Ecto neural progenitor cell (in vitro differentiated cells): ENCODE measurements around the gene ROBO2.

Source experiments
- DNase-seq: peaks from one replicate; pipeline ENCODE4 v3.0.0-alpha.2; 2018; ENCODE audit warnings: low spot score

The ROBO2 gene

GRCh38 chr3:77052051-77052501 lies 12.2 kb downstream of the ROBO2 start:
- no peak for DNase-seq

GRCh38 chr3:77052733-77053670 lies 13.1 kb downstream of the ROBO2 start:
- no peak for DNase-seq

- DNase-seq: no peak
Observed at GRCh38 chr3:77053795-77054194, 13.9 kb downstream of the ROBO2 start.

DNA sequence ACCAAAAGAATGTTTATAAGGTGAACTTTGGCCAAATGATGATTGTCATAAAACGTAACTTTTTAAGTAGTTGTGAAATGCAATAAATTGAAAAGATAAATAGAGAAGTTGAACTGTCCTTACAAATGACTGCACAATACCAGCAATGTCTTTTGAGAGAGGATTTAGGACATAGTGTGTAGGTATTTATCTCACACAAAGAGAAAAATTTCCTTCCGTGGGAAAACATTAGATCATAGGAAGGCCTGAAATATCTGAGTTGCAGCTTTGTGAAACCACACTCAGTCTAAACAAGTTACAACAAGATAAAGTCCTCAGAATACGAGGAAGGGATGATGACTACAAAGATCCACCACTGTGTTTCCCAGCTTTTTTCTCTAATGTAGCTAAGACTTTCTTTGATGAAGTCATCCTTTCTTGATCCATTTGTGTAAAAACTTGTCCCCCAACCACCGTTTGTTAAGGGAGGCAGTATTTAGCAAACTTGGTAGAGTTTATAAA lies 16.0 kb downstream of the ROBO2 start:
- DNase-seq: no peak

- DNase-seq: no peak
Observed at GRCh38 chr3:77059354-77059753, 19.5 kb downstream of the ROBO2 start.

GRCh38 chr3:77063423-77063822 lies 23.5 kb downstream of the ROBO2 start:
- no peak for DNase-seq

- no peak for DNase-seq
Observed at GRCh38 chr3:77065750-77066149, 25.9 kb downstream of the ROBO2 start.

DNA sequence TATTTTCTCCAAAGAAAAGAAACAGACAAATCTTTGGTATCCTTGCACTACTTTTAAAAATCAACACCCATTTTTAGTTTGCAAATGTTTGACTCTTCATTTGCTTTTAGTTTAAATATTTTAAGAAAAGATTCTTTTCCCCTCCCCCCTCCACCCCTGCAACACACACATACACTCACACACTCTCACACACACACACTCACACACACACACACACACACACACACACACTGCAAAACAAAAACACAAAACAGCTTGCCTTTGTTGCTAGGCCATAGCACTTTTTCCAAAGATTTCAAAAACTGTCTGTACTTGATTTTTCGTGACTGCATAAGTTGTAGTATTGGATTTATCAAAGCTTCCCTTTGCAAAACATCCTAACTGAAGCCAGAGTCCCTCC lies 26.9 kb downstream of the ROBO2 start:
- DNase-seq: no peak

- no peak for DNase-seq
Observed at GRCh38 chr3:77068808-77069207, 28.9 kb downstream of the ROBO2 start.

DNA sequence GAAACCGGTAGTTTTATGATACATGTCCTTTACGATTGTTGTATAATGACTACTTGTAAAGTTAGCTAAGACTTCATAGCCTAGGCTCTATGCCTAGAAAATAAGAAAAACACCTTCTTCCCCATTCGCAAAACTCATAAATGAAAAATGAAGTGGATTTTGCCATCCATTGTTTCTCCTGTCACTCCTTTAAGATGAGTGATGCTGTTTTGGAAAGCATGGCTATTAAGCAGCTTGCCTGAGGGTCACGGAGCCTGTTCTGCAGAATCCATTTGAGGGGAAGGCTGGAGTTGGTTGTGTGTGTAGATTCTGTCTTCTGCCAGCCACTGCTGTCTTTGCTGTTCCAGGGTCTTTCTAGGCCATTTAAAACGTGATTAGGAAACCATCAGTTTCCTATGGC lies 31.5 kb downstream of the ROBO2 start:
- DNase-seq: no peak

DNA sequence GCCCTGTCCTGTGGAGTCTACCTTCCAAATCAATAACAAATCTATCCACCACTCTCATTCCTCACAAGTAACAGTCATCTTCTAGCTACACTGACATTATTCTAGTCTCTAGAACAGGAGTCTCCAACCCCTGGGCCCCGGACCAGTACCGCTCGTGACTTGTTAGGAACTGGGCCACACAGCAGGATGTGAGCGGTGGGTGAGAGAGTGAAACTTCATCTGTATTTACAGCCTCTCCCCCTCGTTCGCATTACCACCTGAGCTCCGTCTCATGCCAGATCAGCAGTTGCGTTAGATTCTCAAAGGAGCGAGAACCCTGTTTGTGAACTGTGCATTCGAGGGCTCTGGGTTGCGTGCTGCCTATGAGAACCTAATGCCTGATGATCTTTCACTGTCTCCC lies 31.9 kb downstream of the ROBO2 start:
- no peak for DNase-seq

- DNase-seq: no peak
Observed at GRCh38 chr3:77072232-77072631, 32.3 kb downstream of the ROBO2 start.

GRCh38 chr3:77078279-77078678 lies 38.4 kb downstream of the ROBO2 start:
- DNase-seq: no peak

DNA sequence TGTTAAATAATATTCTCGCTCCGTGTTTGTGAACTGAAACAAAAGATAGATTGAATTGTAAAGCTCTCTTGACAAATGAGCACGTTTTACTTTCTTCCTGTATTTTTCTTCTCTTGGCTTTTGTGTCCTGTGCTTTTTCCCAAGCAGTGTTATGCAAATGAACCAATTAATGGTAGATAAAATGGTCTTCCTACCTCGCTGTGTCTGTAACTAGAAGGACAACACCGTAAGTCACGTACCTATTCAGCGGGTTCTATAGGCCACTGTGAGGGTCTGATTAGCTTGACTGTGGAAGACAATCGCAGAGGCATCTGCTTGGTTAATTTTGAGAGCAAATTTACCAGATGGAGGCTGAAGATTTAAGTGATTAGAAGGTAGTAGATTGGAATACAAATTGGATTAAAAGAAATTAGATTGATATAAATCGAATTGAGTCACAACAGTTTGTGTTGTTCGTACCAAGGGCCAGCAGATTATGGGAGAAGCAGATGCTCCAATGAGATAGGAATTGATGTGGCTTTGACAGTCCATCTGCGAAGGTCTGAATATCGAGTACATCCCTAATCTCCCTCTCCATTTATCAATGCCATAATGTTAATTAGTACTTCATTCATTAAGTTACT lies 40.2 kb downstream of the ROBO2 start:
- DNase-seq: no peak

GRCh38 chr3:77081240-77081661 lies 41.4 kb downstream of the ROBO2 start:
- no peak for DNase-seq

- no peak for DNase-seq
Observed at GRCh38 chr3:77084511-77084910, 44.6 kb downstream of the ROBO2 start.

- no peak for DNase-seq
Observed at GRCh38 chr3:77086408-77086807, 46.5 kb downstream of the ROBO2 start.

DNA sequence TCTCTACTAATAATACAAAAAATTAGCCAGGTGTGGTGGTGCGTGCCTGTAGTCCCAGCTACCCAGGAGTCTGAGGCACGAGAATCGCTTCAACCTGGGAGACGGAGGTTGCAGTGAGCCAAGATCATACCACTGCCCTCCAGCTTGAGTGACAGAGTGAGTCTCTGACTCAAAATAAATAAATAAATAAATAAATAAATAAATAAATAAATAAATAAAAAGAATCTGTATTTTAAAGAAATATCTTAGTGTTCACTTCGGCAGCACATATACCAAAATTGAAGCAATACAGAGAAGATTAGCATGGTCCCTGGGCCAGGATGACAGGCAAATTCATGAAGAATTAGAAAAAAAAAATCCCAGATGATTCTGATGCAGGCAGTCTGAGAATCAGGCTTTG lies 51.9 kb downstream of the ROBO2 start:
- DNase-seq: no peak

GRCh38 chr3:77093101-77093500 lies 53.2 kb downstream of the ROBO2 start:
- no peak for DNase-seq

- no peak for DNase-seq
Observed at GRCh38 chr3:77096145-77096544, 56.2 kb downstream of the ROBO2 start.

DNA sequence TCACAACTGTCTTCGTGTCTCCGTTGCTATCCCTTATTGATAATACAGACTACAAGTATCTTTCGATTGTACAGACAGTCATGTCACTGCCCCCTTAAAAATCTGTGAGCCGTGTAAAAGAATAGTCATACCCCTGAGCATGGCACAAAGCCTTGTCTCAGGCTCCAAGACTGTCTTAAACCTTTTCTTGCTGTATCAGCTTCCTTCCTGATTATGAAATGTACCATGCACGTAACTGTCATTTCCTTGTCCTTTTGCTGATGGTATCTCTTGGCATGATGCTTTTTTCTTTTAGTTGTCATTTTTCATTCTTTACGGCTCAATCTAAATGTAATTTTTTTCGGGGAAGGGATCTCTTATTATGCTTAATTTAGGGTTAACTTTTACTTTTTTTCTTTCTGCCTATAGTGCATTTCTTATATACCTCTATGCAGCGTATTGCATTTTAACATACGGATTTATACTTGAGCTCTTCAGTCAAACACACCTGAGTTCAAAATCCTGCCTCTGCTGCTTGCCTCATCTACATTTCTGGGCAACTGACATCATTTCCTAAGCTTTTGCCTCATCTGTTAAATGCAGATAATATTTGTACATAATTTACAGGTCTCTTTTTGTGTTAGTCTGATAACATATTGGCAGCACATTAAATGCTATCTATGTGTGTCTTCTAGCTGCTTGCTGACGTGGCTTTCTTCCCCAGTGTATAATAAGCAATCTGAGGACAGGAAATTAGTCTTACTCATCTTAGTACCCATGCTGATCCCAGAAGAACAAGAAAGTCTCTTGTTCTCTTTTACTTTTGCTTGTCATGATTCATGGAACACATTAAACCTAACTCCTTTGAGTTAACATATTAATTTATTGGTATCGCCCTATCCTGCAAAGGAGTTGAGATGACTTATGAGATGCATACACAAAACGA lies 57.3 kb downstream of the ROBO2 start:
- no peak for DNase-seq
